ENCODE data around the gene MYOM3. TPM values are rescaled to one million over a fixed set of nuclear protein-coding genes. Genes with fewer than 3 reads are reported as not detected.
A peak's percentile ranks its signal among the peaks of the same experiment; 100 is the strongest.

Gene MYOM3
- total RNA-seq, 1 experiment from 2014 or later, result 0.42 TPM

GRCh38 chr1:24117722-24118409, 5.9 kb upstream of the MYOM3 start:
- Mint-ChIP-seq H3K27ac (ENCODE audit: unreplicated experiment) (peak overlapping the region; percentile 19), H3K4me1 (ENCODE audit: low read depth, unreplicated experiment) (peaks cover 18% of the 10 kb centered on the region), H3K9me3 (ENCODE audit: low read depth, unreplicated experiment) (no peaks in the 10 kb centered on the region), H3K4me3 (ENCODE audit: low read depth, unreplicated experiment) (peak overlapping the region; percentile 8), H3K36me3 (ENCODE audit: insufficient read depth, unreplicated experiment) (no peaks in the 10 kb centered on the region), H3K27me3 (ENCODE audit: unreplicated experiment) (no peaks in the 10 kb centered on the region)
- intact Hi-C loops (cut with micrococcal nuclease; ENCODE audit: unreplicated experiment), result no loop called here
- DNase-seq, result peak; percentile 59
- no TSS peak for BruUV-seq (replicated peaks)
- CTCF ChIA-PET, result interaction anchor here (0.6 kb wide), 2 partner anchors 37 to 542 kb away, joined by 3 read pairs; no protein-coding TSS in a partner anchor
- no peak for TF ChIP-seq CTCF (IDR thresholded peaks at IDR 0.05; ENCODE audit: unreplicated experiment)

DNA sequence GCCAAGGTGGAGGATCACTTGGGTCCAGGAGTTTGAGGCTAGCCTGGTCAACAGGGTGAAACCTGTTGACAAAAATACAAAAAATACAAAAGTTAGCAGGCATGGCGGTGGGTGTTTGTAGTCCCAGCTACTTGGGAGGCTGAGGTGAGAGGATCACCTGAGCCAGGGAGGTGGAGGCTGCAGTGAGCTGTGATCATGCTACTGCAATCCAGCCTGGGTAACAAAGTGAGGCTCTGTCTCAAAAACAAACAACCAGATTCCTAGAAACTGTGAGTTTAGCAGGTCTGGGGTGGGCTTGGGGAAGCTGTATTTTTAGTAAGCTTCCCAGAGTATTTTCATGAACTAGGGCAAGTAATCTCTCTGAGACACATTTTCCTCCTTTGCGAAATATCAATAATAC, 5.2 kb upstream of the MYOM3 start:
- Mint-ChIP-seq H3K4me1 (ENCODE audit: low read depth, unreplicated experiment) (peaks cover 18% of the 10 kb centered on the region), H3K27me3 (ENCODE audit: unreplicated experiment) (no peaks in the 10 kb centered on the region), H3K27ac (ENCODE audit: unreplicated experiment) (no peak overlapping the region), H3K36me3 (ENCODE audit: insufficient read depth, unreplicated experiment) (no peaks in the 10 kb centered on the region), H3K4me3 (ENCODE audit: low read depth, unreplicated experiment) (no peak overlapping the region), H3K9me3 (ENCODE audit: low read depth, unreplicated experiment) (no peaks in the 10 kb centered on the region)
- intact Hi-C loops (cut with micrococcal nuclease; ENCODE audit: unreplicated experiment), result no loop called here
- TF ChIP-seq CTCF (IDR thresholded peaks at IDR 0.05; ENCODE audit: unreplicated experiment), result no peak
- CTCF ChIA-PET, result no interaction called here
- BruUV-seq (replicated peaks), result no TSS peak
- no peak for DNase-seq

- no peaks in the 10 kb centered on the region for H3K27me3 Mint-ChIP-seq (ENCODE audit: unreplicated experiment)
- no peak for DNase-seq
These were observed 2.8 kb upstream of the MYOM3 start for GRCh38 chr1:24114753-24115152.

DNA sequence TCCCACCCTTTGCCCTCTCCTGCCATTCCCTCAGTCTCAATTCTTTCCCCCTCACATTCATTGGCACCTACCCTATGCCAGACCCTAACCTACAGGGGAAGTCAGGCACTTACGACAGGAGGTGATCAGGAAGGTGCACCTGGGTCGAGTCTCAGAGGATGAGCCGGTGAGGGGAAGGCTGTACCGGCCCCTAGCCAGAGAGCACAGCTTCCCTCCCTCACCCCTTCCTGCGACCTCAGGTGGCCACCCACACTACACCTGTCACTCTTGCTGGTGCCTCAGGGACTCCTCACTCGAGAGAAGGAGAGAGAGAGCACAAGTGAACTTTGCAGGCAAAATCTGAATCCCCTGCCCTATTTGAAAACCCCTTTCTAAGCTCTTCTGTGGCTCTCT, 1.7 kb upstream of the MYOM3 start:
- CTCF ChIA-PET, result no interaction called here
- intact Hi-C loops (cut with micrococcal nuclease; ENCODE audit: unreplicated experiment), result loop anchor here (2.0 kb wide), 1 partner anchor 43 kb away; no protein-coding TSS in a partner anchor
- no TSS peak for BruUV-seq (replicated peaks)

More at GRCh38 chr1:24114753-24115152, 2.8 kb upstream of the MYOM3 start:
- no peaks in the 10 kb centered on the region for H3K9me3 Mint-ChIP-seq (ENCODE audit: low read depth, unreplicated experiment)
- no TSS peak for BruUV-seq (replicated peaks)
- TF ChIP-seq CTCF (IDR thresholded peaks at IDR 0.05; ENCODE audit: unreplicated experiment), result no peak
- intact Hi-C loops (cut with micrococcal nuclease; ENCODE audit: unreplicated experiment), result no loop called here
- H3K27ac Mint-ChIP-seq (ENCODE audit: unreplicated experiment), result no peak overlapping the region
- H3K4me3 Mint-ChIP-seq (ENCODE audit: low read depth, unreplicated experiment), result no peak overlapping the region
- CTCF ChIA-PET, result interaction anchor here (0.6 kb wide), 1 partner anchor 36 kb away, joined by 4 read pairs; no protein-coding TSS in a partner anchor
- peaks cover 10% of the 10 kb centered on the region for H3K4me1 Mint-ChIP-seq (ENCODE audit: low read depth, unreplicated experiment)
- peaks cover 5% of the 10 kb centered on the region for H3K36me3 Mint-ChIP-seq (ENCODE audit: insufficient read depth, unreplicated experiment)

More for the DNA sequence above, 1.7 kb upstream of the MYOM3 start:
- no peak for TF ChIP-seq CTCF (IDR thresholded peaks at IDR 0.05; ENCODE audit: unreplicated experiment)
- peaks cover 15% of the 10 kb centered on the region for H3K4me1 Mint-ChIP-seq (ENCODE audit: low read depth, unreplicated experiment)
- DNase-seq, result no peak
- H3K27ac Mint-ChIP-seq (ENCODE audit: unreplicated experiment), result no peak overlapping the region
- H3K27me3 Mint-ChIP-seq (ENCODE audit: unreplicated experiment), result no peaks in the 10 kb centered on the region
- H3K9me3 Mint-ChIP-seq (ENCODE audit: low read depth, unreplicated experiment), result no peaks in the 10 kb centered on the region
- peaks cover 5% of the 10 kb centered on the region for H3K36me3 Mint-ChIP-seq (ENCODE audit: insufficient read depth, unreplicated experiment)
- no peak overlapping the region for H3K4me3 Mint-ChIP-seq (ENCODE audit: low read depth, unreplicated experiment)

Measured in Calu3 (cell line).